ENCODE data around the gene MT4.

GRCh38 chr16:56594292-56594619, 29.4 kb downstream of the MT4 start:
- no peak for TF ChIP-seq CTCF (IDR thresholded peaks at IDR 0.05)
- no peak for TF ChIP-seq POLR2A (IDR thresholded peaks at IDR 0.05)
